Coronary artery (tissue), 2 donors: ENCODE measurements around the gene ANKRD13A.

Source experiments
- DNase-seq: peaks from one replicate; pipeline ENCODE4 v3.0.0-alpha.2; 2017; ENCODE audit warnings: low spot score
- H3K27ac ChIP-seq, 2 donors: fragments of 200-600 bp; sonication (generic); one replicate each; pipeline ENCODE4 v1.5.1; 2016 to 2019
- H3K4me3 ChIP-seq: fragments of 200-600 bp; sonication (generic); 2 replicates; pipeline ENCODE4 v1.5.1; 2016; ENCODE audit warnings: mild to moderate bottlenecking, moderate library complexity
- TF ChIP-seq, protein P1 (sequence below): fragments of 200-600 bp; sonication (generic); IDR thresholded peaks from one replicate; pipeline ENCODE4 v1.5.1; 2019; ENCODE audit warnings: antibody characterized with exemption

The ANKRD13A gene

GRCh38 chr12:109998904-109999648 is at the start of gene ANKRD13A:
Gene ANKRD13A, plus strand, starts transcription at chr12:109999430. Its CDS starts 259 bp downstream, at chr12:109999689.
- TF ChIP-seq, protein P1, sequence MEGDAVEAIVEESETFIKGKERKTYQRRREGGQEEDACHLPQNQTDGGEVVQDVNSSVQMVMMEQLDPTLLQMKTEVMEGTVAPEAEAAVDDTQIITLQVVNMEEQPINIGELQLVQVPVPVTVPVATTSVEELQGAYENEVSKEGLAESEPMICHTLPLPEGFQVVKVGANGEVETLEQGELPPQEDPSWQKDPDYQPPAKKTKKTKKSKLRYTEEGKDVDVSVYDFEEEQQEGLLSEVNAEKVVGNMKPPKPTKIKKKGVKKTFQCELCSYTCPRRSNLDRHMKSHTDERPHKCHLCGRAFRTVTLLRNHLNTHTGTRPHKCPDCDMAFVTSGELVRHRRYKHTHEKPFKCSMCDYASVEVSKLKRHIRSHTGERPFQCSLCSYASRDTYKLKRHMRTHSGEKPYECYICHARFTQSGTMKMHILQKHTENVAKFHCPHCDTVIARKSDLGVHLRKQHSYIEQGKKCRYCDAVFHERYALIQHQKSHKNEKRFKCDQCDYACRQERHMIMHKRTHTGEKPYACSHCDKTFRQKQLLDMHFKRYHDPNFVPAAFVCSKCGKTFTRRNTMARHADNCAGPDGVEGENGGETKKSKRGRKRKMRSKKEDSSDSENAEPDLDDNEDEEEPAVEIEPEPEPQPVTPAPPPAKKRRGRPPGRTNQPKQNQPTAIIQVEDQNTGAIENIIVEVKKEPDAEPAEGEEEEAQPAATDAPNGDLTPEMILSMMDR, result no peak
- peak; percentile 93 for DNase-seq
- Histone ChIP-seq H3K27ac (peak within 1 kb of the TSS; percentile 74 to 87), H3K4me3 (peak within 1 kb of the TSS; percentile 97)

DNA sequence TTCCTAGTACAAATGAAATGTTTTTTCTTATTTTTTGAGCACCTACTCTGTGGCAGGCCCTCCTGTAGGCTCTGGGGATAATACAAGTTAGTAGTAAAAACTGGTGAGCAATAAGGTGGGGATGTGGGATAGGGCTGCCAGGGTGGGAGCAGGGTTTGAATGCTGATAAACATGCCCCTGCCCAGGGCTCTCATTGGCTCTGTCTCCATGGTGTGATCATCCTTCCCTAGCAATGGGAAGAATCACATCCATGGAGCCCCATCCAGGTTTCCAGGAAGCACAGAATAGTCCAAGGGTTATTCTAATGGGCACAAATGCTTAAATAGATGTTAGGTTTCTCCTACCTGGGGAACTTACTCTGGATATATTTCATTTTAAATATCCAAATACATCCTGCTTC is 48.6 kb upstream of the ANKRD13A start:
- TF ChIP-seq, protein P1, result no peak
- DNase-seq, result no peak
- H3K27ac ChIP-seq, result peak overlapping the region; percentile 75 to 88

DNA sequence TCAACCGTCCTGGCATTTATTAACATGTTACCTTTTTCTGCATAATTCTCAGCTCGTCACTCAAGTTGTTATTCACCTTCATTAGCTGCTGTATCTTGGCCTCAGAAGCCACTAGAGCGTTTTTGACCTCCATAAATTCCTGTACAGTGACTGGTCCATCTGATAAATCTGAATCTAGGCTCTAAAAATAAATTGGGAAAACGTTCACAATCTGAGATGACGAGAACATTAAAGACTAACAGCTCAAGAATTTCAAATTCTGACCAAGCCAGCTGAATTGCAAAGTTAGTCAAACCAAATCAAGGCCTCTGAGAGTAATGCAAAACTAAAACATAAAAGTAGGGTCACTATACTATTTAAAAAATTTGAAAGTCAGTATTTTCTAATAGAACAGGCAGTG is 48.1 kb upstream of the ANKRD13A start:
- Histone ChIP-seq H3K27ac (peak overlapping the region; percentile 75 to 88), H3K4me3 (no peak overlapping the region)
- DNase-seq, result no peak
- TF ChIP-seq, protein P1, result no peak

More for the DNA sequence above, 48.6 kb upstream of the ANKRD13A start:
- H3K4me3 ChIP-seq, result no peak overlapping the region

DNA sequence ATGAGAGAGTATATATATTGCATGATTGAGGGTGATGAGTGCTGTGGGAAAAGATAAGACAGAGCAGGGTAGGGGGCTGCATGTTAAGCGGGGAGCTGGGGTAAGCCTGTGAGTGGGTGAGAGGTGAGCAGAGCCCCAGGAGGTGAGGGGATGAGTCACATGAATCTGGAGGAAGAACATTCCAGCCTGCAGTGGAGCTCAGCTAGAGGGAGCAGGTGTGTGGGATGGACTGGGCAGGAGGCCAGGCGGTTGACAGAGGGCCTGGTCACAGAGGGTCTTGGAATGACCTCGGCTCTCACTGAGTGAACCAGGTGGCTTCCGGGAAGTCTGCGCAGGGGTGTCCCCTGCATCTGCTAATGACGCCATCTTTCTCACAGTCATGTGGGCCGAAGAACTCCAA is 47.5 kb upstream of the ANKRD13A start:
- TF ChIP-seq, protein P1, result no peak
- no peak for DNase-seq

GRCh38 chr12:109952160-109952858 is 46.9 kb upstream of the ANKRD13A start:
- Histone ChIP-seq H3K4me3 (no peak overlapping the region), H3K27ac (peak overlapping the region; percentile 75 to 88)
- TF ChIP-seq, protein P1, result no peak
- DNase-seq, result no peak

More for the DNA sequence above, 47.5 kb upstream of the ANKRD13A start:
- Histone ChIP-seq H3K27ac (peak overlapping the region; percentile 75 to 88), H3K4me3 (no peak overlapping the region)

DNA sequence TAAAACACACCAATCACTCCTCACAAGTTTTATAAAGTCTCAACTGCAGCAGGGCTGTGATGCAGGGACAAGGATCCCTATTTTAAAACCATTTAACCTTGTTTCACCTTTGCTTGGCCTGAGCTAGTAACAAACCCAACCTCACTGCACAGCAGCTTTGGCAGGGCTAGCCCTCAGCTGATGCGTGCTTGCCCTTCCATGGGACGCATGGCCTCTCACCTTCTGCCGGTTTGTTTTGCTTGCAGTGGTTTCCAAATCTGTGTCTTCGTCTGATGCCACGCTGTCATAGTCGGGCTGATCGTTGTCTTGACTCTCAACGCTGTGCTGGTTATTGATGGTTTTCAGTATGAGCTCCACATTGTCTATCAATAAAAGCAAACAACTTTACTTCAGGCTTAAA is 46.4 kb upstream of the ANKRD13A start:
- TF ChIP-seq, protein P1, result no peak
- Histone ChIP-seq H3K27ac (peak overlapping the region; percentile 75 to 88), H3K4me3 (no peak overlapping the region)
- no peak for DNase-seq

DNA sequence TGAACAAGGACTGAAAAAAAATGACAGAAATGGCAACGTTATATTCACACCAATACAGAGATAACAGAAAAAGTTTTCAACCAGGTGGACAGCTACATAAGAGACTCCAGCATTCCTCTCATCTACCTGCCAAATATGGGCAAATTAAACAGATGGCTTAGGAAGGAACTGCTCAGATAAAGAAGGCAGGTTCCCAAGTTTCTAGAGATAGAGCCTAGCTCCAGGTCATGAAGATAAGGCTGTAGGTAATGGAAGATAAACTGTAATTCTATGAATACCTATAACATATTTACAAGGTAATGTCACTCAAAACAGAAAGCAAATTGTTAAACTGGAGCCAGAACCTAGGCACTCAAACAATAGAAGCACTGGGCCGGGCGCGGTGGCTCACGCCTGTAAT is 45.6 kb upstream of the ANKRD13A start:
- no peak for DNase-seq
- Histone ChIP-seq H3K4me3 (no peak overlapping the region), H3K27ac (peak overlapping the region in 1 of 2 donors; percentile 88)
- TF ChIP-seq, protein P1, result no peak
